Medulla oblongata (tissue), 1 donor: Measurements from ENCODE around the gene ZDHHC14.

Experiments used
- DNase-seq: peaks from one replicate; pipeline ENCODE4 v3.0.0-alpha.2; 2015; ENCODE audit errors: extremely low spot score

ZDHHC14 gene

DNA sequence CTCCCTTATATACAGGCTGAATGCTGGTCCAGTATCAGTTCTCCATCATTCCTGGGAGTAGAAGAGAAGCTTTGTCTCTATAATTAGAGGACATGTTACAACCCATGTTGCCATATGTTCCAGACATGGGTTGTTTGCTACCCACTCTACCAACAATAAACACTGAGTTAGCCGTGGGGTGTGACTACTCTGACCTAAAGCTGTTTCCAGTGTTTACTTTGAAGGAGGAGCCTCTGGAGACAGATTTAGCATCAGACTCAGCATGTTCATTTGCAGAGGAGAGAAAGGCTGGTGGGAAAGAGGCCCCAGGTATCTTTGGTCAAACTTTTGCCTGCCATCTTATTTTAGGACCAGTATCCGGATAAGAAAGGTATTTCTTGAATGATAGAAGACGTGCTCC is 284.2 kb downstream of the ZDHHC14 start:
- DNase-seq, result no peak

DNA sequence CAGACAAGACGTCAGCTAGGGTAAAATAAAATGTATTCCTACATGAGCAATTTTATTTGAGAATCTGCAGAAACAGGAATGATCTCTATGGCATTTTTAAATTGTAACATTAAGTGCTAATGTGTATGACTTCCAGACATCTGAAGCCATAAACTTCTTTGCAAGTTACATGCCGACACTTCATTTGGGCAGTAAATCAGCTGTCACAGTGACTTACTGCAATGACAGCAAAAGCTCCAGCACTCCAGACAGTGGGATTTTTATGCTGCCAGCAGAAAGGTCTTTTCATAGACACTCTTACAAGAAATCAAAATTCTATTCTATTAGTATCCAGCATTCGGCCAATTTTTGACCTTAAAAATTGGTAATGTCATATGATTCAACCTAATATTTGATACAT is 285.7 kb downstream of the ZDHHC14 start:
- DNase-seq, result no peak

DNA sequence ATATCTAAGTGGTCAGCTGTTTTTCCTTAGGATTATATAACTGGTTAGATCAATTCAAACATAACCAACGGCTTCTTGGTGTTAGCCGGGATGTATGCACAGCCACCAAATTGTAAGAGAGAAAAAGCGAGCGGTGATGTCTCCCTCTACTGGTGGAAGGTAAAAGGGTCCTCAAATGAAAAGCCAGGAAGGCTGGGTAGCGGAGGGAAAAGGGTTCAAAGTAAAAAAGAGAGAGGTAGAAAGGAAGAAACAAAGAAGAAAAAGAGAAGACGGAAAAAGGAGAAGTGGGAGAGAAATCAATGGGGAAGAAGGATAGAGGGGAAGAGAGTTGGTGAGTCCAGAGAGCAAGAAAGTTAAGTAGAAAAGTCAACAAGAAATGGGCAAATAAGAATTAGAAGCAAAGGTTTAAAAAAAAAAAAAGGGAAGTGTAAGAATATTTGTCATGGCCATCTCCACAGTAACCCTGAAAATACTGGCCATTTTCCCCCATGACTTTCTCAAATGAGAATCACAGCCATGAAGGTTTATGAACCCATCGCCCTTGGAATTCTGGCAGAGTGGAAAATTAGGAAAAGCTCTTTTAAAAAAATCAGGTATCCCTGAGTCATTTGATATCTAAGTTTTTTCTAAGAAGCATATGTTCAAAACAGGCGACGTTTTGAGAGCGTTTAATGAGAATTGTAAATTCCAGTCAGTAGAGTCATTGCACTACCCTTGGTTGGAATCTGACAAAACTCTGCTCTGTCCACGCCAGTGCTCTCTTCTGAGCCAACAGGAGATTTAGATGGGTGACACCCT is 286.4 kb downstream of the ZDHHC14 start:
- DNase-seq, result peak; percentile 87

DNA sequence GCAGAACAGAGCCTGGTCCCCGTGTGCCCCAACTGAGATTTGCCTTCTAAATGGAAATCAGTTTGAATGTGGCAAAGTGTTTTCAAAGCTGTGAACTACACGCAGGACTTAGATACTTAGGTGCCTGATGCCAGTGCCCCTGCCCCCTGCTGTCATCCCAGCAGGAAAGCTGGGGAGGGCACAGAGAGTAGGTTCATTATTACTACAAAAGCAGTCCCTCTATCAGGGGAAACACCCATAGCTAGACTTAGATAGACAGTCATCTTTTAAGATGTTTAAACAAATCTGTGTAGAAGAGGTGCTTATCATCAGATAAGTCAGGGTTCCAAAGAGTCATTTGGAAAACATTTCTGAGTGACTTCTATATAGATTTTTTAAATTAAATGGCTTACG is 287.0 kb downstream of the ZDHHC14 start:
- DNase-seq, result no peak

DNA sequence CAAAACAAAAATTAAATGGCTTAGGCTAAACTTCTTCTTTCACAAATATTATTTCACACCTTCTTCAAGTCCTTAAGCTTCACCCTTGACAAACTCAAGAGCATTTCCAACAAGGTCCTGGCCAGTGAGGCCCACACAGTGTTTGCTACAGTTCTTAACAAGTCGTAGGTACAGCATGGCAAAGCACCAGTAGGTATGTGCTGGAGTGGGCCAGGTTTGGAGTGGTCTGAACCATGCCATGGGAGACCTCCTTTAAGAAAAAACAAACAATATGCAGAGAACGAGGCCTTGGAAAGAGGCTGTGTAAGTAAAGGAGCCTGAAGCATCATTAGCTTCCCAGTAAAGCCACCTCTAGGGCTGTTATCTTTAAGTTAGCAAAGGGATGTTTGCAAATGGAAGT is 287.7 kb downstream of the ZDHHC14 start:
- DNase-seq, result no peak

DNA sequence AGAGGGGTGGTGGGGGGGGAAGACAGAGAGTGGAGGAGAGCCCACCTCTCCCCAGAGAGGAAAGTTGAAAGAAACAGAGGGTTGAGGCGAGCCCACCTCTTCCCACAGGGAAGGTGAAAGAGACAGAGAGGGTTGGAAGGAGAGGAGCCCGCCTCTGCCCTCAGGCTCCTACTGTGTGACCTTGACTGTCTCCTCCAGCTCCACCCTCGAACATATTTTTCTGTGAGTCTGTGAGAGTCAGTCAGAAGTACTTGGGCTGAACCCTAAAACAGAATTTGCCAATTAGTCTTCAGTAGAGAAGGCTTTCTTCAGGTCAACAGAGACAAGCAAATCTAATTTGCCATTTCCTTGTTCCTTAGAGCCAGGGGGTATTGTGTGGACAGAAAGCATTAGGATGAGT is 288.3 kb downstream of the ZDHHC14 start:
- DNase-seq, result no peak

DNA sequence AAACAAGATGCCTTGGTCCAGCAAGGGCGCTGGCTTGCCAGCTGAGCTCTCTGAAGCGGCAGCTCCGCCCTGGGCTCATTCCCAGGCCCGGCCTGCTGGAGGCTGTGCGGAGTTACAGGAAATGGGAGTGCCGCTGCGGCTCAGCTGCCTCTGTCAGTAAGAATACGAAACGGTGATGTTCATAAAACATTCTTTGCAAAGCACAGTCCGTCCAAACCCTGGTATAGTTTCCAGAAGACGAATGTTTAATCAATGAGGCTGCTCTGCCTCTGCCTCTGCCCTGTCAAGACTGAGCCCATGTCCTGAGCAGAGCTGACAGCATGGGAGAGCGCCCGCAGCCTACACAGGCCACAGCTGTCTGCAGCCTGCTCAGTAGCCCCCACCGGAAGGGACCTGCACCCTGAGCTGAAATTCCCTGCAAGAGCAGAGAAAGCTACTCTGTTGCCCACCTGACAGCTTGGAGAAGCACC is 288.8 kb downstream of the ZDHHC14 start:
- peak; percentile 79 for DNase-seq

DNA sequence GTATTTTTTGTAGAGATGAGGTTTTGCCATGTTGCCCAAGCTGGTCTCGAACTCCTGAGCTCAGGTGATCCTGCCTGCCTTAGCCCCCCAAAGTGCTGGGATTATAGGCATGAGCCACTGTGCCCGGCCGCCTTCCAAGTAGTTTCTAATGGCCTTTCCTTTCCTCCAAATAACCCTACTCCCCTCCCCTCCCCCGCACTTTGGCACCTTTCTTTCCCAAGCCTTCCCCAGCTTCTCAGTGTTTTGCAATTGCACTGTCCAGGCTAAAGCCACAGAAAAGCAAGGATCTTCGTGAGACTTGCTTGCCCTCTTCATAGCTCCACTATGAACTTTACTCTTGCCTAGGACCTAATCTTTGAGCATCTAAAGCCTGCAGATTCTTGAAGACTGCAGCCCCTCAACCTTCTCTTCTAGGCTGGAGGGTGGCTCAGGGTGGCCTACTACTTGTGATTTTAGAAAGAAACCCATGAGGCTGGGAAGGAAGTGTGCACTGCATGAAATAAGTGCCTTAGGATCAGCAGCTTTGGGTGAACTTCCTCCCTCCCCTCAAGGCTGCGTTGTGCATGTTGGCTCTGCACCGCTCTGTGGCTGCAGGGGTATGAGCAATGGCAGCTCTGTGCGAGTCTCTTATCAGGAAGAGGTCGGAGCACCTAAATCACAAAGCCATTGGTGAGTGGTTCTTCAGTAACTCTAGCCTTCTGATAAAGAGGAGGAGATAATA is 289.6 kb downstream of the ZDHHC14 start:
- no peak for DNase-seq

DNA sequence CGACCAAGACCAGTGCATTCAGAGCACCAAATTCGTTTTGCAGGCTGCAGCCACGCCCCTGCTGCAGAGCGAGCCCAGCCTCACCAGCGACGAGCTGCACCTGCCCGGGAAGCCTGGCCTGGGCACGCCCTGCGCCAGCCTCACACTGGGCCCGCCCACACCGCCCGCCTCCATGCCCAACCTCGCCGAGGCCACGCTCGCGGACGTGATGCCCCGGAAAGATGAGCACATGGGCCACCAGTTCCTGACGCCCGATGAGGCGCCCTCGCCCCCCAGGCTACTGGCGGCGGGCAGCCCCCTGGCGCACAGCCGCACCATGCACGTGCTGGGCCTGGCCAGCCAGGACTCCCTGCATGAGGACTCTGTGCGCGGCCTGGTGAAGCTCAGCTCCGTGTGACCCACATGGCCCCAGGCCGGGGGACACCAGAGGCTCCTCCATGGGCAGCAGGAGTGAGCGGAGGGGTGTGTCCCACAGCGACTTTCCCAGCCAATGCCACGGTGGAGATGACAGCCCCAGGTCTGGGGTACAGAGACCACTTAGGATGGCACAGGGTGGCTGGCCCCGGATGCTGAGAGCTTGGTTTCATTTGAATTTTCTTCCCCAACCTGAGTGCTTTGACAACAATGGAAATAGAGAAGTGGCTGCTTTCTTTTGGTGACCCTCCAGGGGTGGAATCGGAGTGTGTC is 291.9 kb downstream of the ZDHHC14 start:
- no peak for DNase-seq

DNA sequence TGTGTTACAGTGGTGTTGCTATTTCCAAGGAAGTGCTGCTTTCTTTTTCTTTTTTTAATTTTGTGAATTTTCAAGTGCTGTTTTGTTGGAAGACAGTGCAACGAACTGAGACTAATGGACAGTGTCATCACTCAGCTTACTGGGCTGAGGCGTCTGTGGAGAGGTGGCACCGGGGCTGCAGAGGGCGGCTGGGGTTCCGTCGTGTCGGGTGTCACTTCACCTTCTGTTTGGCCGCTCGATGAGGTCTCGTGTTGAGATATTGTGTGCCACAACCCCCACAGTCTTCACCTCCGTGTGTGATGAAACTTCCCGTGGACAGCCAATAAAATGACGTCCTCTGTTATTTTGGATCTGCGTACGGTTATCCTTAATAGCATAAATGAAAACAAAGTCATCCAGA is 292.6 kb downstream of the ZDHHC14 start:
- DNase-seq, result no peak

DNA sequence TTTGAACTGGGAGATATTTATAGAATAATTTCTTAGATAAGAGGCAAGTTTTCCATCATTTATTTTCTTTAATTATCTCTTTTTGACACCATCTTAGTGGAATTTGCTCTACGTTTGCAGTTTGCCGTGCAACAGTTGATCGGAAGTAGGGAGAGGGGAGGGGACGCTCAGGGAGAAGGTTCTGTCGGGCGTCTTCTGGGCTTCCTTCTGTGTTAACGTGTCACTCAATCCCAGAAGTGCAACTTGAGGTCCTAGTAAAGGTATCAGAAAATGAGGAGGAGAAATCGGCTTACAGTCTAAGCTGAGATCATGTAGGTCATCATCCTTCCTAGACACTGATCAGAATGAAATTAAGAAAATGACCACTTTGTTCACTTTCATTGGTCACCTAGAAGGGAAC is 293.1 kb downstream of the ZDHHC14 start:
- no peak for DNase-seq

DNA sequence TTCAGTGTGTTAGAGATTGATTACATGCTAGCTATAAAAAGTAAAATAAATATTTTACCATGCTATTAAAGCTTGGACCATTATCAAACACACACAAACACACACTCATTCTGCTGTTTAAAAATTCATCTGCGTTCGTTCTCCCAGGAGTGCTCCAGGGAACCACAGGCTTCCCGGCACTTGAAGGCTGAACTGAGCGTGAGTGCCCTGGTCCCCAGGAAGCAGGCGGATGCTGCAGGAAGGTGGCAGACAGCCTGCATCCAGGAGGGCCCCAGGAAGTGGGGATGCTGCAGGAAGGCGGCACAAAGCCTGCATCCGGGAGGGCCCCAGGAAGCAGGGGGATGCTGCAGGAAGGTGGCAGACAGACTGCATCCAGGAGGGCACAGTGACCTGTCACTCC is 294.8 kb downstream of the ZDHHC14 start:
- no peak for DNase-seq

DNA sequence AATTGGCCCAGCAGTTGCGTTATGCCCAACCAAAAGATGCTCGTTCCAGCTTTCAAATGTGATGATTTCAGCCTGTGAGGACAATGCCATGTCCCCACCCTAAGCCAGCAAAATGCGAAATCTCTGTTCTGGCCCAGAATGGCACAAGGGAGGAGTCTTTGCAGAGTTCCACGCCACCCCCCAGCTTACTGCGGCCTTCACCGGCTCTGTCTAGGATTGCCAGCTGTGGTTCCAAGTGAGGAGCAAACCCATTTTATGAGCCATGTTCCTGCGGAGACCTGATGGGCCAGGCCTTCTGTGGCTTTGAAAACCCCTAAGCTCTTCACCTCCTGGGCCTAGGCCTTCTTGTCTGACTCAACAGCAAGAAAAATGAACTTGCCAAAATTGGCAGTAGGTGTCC is 295.3 kb downstream of the ZDHHC14 start:
- no peak for DNase-seq

DNA sequence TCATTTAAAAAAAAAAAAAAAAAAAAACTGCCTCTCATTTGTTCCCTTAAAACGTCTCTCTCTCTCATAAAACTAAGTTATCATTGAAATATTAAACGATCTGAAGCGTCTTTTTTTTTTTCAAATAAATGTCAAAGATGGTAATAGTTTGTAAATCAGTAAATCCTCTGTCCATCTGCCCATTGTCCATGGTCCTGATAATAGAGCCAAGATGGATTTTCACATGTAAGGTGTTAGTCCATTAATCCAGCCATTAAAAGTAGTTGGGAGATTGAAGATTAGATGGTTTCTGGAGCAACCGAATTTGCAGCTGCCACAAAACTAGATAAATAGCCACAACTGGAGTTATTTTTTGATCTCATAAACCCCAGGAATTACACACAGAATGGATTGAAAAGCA is 296.2 kb downstream of the ZDHHC14 start:
- no peak for DNase-seq

DNA sequence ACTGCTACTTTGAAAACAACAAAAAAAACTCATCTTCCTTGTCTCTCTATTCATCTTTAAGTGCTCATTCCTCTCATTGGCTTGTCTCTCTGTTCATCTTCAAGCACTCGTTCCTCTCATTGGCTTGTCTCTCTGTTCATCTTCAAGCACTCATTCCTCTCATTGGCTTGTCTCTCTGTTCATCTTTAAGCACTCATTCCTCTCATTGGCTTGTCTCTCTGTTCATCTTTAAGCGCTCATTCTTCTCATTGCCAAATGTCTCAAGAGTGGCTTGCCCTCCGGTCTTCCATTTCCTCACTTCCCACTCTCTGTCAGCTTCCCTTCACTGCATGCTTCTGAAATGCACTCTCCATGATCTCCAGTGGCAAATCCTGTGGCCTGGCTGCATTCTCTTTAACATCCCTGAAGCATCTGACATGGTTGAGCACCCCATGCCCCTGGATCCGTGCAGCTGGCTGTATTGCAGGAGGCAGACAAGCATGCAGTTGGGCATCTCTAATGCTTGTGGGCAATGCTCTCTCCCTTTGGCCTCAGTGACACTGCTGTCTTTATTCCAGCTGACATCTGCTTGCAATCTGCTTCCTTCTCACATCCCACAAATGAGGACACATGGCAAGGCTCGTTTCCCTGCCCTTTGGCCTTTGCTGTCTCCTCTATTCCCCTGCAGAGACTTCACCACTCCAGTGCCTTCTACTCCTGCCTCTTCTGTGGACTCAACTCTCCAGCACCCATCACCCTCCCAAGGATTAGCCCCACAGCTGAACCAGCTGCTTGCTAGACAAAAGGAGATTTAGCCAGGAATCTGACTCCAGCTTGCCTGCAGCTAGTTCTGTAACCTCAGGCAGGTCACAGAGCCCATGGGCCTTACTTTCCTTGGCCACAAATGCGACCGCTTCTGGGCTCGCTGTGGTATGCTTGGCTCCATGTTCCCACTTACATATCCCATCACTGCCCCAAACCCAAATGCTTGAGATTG is 298.9 kb downstream of the ZDHHC14 start:
- DNase-seq, result peak; percentile 22

DNA sequence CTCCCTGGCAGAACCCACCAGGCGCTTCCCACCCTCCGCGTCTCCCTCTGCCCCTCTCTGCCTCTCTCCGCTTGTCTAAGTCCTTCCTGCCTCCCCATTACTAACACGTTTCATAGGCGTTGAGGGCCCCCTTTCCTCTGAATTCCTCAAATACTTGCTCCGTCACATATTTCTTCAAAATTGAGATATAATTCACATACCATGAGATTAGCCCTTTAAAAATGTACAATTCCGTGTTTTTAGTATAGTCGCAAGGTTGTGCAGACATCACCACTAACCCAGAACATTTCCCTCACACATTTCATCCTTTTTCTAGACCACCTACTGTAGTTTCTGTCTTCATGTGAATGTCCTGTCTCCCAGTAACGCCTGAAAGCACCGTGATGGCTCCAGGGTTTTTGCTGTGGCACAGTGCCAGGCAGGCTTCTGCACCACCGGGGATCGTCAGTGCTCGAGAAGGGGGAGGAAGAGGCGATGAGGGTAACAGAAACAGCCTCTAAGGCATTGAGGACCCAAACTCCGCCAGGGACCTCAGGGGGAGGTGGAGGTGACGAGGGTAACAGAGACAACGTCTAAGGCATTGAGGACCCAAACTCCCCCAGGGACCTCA is 300.2 kb downstream of the ZDHHC14 start:
- no peak for DNase-seq

DNA sequence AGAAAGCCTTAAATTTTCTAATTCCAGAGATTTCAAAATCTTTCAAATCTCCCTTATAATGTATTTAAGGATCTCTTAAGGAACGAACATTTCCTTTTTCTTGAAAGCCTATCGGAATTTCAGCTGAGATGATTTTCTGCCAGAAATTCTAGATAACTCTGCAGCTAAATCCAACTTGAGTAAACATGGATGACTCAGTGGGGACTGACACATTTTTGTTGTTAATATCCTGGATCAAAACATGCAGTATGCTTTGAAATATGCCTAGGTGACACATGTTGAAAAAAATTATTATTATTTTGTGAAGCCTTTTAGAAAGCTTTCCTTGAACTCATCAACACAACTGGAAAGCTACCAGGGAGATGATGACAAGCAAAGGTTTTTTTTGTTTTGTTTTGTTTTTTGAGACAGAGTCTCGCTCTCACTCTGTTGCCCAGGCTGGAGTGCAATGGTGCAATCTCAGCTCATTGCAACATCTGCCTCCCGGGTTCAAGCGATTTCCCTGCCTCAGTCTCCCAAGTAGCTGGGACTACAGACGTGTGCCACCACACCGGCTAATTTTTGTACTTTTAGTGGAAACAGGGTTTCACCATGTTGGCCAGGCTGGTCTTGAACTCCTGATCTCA is 302.0 kb downstream of the ZDHHC14 start:
- no peak for DNase-seq

DNA sequence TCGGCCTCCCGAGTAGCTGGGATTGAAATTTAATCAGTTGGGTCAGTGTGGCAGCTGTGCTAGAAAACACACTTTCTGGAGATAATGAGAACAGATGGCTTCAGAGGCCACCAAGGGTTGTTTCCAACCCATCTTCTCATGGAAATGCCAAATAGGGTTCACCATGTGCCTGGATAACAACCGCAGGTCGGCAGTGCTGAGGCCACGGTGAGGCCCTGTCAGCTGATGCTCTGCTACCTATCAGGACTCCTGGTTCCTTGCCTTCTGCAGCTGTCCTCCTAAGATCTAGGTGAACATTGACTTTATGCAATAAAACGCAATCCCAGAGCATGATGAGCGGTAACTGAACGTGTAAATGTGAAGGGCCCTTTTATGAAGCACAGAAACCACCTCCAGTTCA is 302.7 kb downstream of the ZDHHC14 start:
- DNase-seq, result no peak

DNA sequence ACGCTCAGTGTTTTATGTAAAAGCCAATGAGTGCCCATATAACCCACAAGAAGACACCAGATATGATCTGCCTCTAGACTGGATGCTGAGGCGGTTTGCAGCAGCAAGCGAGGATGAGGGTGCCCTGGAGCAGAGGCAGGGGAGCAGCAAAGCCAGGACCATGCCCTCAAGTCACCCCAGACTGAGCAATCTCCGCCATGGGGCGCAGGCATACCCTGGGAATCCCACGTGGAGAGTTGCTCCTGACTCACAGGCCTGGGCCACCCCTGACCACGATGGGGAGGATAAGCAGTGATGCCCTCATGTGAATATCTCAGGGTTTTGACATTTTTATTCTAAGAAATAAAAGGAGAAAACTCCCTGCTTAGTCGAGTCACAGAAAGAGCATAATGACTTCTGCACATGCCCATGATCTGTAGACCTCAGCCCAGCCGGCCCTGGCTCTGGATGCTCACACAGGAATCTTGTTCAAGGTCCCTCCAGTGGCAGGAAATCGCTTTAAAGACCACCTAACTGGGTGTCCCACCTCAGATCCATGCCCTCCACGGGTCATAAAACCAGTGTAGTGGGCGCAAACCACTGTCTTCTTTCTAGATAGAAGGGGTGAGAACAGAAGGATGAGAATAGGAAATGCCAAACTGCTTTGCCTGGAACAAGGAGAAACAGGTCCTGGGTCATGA is 303.8 kb downstream of the ZDHHC14 start:
- DNase-seq, result no peak
